ENCODE measurements around the gene SAAL1. TPM values are rescaled to one million over a fixed set of nuclear protein-coding genes. Genes with fewer than 3 reads are reported as not detected.

The SAAL1 gene
- total RNA-seq, 1 donor from 2014 or later: 33.7 TPM

Other genes with a start within 250 kb of the SAAL1 start
- 31.6 and 32.6 TPM in 2 replicates for gene SERGEF, start 93.0 kb downstream of the SAAL1 start, total RNA-seq
- 0.39 TPM in 2 replicates for gene TPH1, start 59.8 kb downstream of the SAAL1 start, total RNA-seq
- not detected in 2 replicates for gene MRGPRX3, start 26.5 kb upstream of the SAAL1 start, total RNA-seq
- gene MRGPRX4, start 66.8 kb upstream of the SAAL1 start, total RNA-seq: not detected in 2 replicates
- not detected in 2 replicates for gene SAA4, start 130.7 kb upstream of the SAAL1 start, total RNA-seq
- gene SAA2, start 142.6 kb upstream of the SAAL1 start, total RNA-seq: not detected in 2 replicates
- not detected in 2 replicates for gene SAA1, start 160.2 kb upstream of the SAAL1 start, total RNA-seq
- 20.7 and 21.5 TPM in 2 replicates for gene HPS5, start 216.1 kb upstream of the SAAL1 start, total RNA-seq
- 60.3 and 61.2 TPM in 2 replicates for gene GTF2H1, start 216.5 kb upstream of the SAAL1 start, total RNA-seq